ENCODE measurements around the gene ABCG1.

ABCG1 gene

GRCh38 chr21:42193131-42193671, 25.7 kb upstream of the ABCG1 start:
- H3K9me3 ChIP-seq (ENCODE audit: low read length): no peaks in the 10 kb centered on the region
- H3F3A ChIP-seq (ENCODE audit: insufficient read depth, low read length): no peaks in the 10 kb centered on the region
- no peak for TF ChIP-seq CTCF (IDR thresholded peaks at IDR 0.05; ENCODE audit: low read length)
- no peak for TF ChIP-seq EZH2 (IDR thresholded peaks at IDR 0.05; ENCODE audit: borderline replicate concordance, low read length)
- H3K27ac ChIP-seq (ENCODE audit: low read depth, low read length, poor library complexity, severe bottlenecking): no peak overlapping the region
- no peak overlapping the region for H3K4me3 ChIP-seq (ENCODE audit: low read depth, low read length, poor library complexity, severe bottlenecking)
- no peaks in the 10 kb centered on the region for H3K27me3 ChIP-seq (ENCODE audit: insufficient read depth, low read length)
- H3K9ac ChIP-seq (ENCODE audit: low read length): no peak overlapping the region
- H2AFZ ChIP-seq (ENCODE audit: low read length): no peak overlapping the region
- H3K79me2 ChIP-seq (ENCODE audit: insufficient read depth, low read length): no peaks in the 10 kb centered on the region
- no peak overlapping the region; the same call in 1 of the 2 replicates for H3K4me2 ChIP-seq (ENCODE audit: low read length)
- H3K36me3 ChIP-seq (ENCODE audit: insufficient read depth, low read length): no peaks in the 10 kb centered on the region
- no peaks in the 10 kb centered on the region for H4K20me1 ChIP-seq (ENCODE audit: insufficient read depth, low read length)
- H3K9me2 ChIP-seq (ENCODE audit: low read depth, low read length): no peaks in the 10 kb centered on the region
- peaks cover 57% of the 10 kb centered on the region for H3K4me1 ChIP-seq (ENCODE audit: insufficient read depth, low read length, severe bottlenecking)

- Histone ChIP-seq H3K27ac (ENCODE audit: low read depth, low read length, poor library complexity, severe bottlenecking) (no peak overlapping the region), H3F3A (ENCODE audit: insufficient read depth, low read length) (no peaks in the 10 kb centered on the region), H3K4me3 (ENCODE audit: low read depth, low read length, poor library complexity, severe bottlenecking) (no peak overlapping the region), H4K20me1 (ENCODE audit: insufficient read depth, low read length) (no peaks in the 10 kb centered on the region), H3K9me3 (ENCODE audit: low read length) (no peaks in the 10 kb centered on the region), H3K36me3 (ENCODE audit: insufficient read depth, low read length) (no peaks in the 10 kb centered on the region), H3K79me2 (ENCODE audit: insufficient read depth, low read length) (no peaks in the 10 kb centered on the region), H3K9ac (ENCODE audit: low read length) (no peak overlapping the region), H3K27me3 (ENCODE audit: insufficient read depth, low read length) (no peaks in the 10 kb centered on the region), H3K4me2 (ENCODE audit: low read length) (no peak overlapping the region), H3K9me2 (ENCODE audit: low read depth, low read length) (no peaks in the 10 kb centered on the region), H2AFZ (ENCODE audit: low read length) (no peak overlapping the region), H3K4me1 (ENCODE audit: insufficient read depth, low read length, severe bottlenecking) (peaks cover 54% of the 10 kb centered on the region)
- no peak for TF ChIP-seq EZH2 (IDR thresholded peaks at IDR 0.05; ENCODE audit: borderline replicate concordance, low read length)
These were observed 25.2 kb upstream of the ABCG1 start for GRCh38 chr21:42193721-42194120.

- peaks cover 54% of the 10 kb centered on the region for H3K4me1 ChIP-seq (ENCODE audit: insufficient read depth, low read length, severe bottlenecking)
- H3K4me3 ChIP-seq (ENCODE audit: low read depth, low read length, poor library complexity, severe bottlenecking): no peak overlapping the region
- no peak overlapping the region for H3K27ac ChIP-seq (ENCODE audit: low read depth, low read length, poor library complexity, severe bottlenecking)
These were observed 24.1 kb upstream of the ABCG1 start for GRCh38 chr21:42194863-42195262.

More at GRCh38 chr21:42194863-42195262, 24.1 kb upstream of the ABCG1 start:
- no peaks in the 10 kb centered on the region for H3K36me3 ChIP-seq (ENCODE audit: insufficient read depth, low read length)
- no peaks in the 10 kb centered on the region for H3K9me2 ChIP-seq (ENCODE audit: low read depth, low read length)
- H3K27me3 ChIP-seq (ENCODE audit: insufficient read depth, low read length): no peaks in the 10 kb centered on the region
- TF ChIP-seq EZH2 (IDR thresholded peaks at IDR 0.05; ENCODE audit: borderline replicate concordance, low read length) (no peak), CTCF (IDR thresholded peaks at IDR 0.05; ENCODE audit: low read length) (no peak)
- no peaks in the 10 kb centered on the region for H3F3A ChIP-seq (ENCODE audit: insufficient read depth, low read length)
- no peak overlapping the region for H3K9ac ChIP-seq (ENCODE audit: low read length)
- H3K79me2 ChIP-seq (ENCODE audit: insufficient read depth, low read length): no peaks in the 10 kb centered on the region
- H2AFZ ChIP-seq (ENCODE audit: low read length): no peak overlapping the region
- no peak overlapping the region for H3K4me2 ChIP-seq (ENCODE audit: low read length)
- no peaks in the 10 kb centered on the region for H3K9me3 ChIP-seq (ENCODE audit: low read length)
- no peaks in the 10 kb centered on the region for H4K20me1 ChIP-seq (ENCODE audit: insufficient read depth, low read length)

Data from OCI-LY1 (cell line).